Keratinocyte (primary cell): ENCODE measurements around the gene MIER2.

Experiments
- EZH2 ChIP-seq: IDR thresholded peaks from one replicate; pipeline ENCODE4 v1.6.1; 2012; ENCODE audit warnings: inconsistent platforms, mild to moderate bottlenecking, low read length, moderate library complexity
- TF ChIP-seq, protein P1 (sequence below), 3 experiments: IDR thresholded peaks in 1 of 3; conservative IDR thresholded peaks in 1 of 3; optimal IDR thresholded peaks in 1 of 3; 2 replicates in 2 of 3; 3 replicates in 1 of 3; pipeline versions ENCODE3 to v1.5.1; 2011; ENCODE audit warnings: low read length in 3 of 3, mild to moderate bottlenecking in 3 of 3, moderate library complexity in 2 of 3, control low read depth in 1 of 3, inconsistent platforms in 1 of 3; ENCODE audit not compliant: insufficient read depth in 2 of 3; ENCODE audit errors: extremely low read depth in 1 of 3

- TF ChIP-seq, protein P1, sequence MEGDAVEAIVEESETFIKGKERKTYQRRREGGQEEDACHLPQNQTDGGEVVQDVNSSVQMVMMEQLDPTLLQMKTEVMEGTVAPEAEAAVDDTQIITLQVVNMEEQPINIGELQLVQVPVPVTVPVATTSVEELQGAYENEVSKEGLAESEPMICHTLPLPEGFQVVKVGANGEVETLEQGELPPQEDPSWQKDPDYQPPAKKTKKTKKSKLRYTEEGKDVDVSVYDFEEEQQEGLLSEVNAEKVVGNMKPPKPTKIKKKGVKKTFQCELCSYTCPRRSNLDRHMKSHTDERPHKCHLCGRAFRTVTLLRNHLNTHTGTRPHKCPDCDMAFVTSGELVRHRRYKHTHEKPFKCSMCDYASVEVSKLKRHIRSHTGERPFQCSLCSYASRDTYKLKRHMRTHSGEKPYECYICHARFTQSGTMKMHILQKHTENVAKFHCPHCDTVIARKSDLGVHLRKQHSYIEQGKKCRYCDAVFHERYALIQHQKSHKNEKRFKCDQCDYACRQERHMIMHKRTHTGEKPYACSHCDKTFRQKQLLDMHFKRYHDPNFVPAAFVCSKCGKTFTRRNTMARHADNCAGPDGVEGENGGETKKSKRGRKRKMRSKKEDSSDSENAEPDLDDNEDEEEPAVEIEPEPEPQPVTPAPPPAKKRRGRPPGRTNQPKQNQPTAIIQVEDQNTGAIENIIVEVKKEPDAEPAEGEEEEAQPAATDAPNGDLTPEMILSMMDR (optimal IDR thresholded peaks at IDR 0.05 in 1 of 3, IDR thresholded peaks at IDR 0.05 in 1 of 3, conservative IDR thresholded peaks at IDR 0.05 in 1 of 3; ENCODE audit: extremely low read depth in 1 of 3, insufficient read depth in 2 of 3, low read length in 3 of 3), result no peak
- TF ChIP-seq EZH2, result no peak
Measured at GRCh38 chr19:325173-325936, 19.2 kb downstream of the MIER2 start.
